Liver (tissue), 9 donors: Measurements from ENCODE around the gene CAMK2B. TPM values are rescaled to one million over a fixed set of nuclear protein-coding genes. Genes with fewer than 3 reads are reported as not detected.

Experiments
- DNase-seq: peaks from one replicate; pipeline ENCODE4 v3.0.0-alpha.2; 2017; ENCODE audit warnings: low spot score
- H3K27ac ChIP-seq, 2 donors: one replicate each; pipeline ENCODE4 v1.7.0; 2013; ENCODE audit warnings: inconsistent platforms in 2 of 2, low read length in 2 of 2, control low read depth in 1 of 2, low read depth in 1 of 2, mild to moderate bottlenecking in 1 of 2
- H3K27me3 ChIP-seq, 4 donors: one replicate each; pipeline versions ENCODE4 v1.6.1 to v1.7.0; 2013; ENCODE audit warnings: low read length in 3 of 4, inconsistent platforms in 1 of 4, mild to moderate bottlenecking in 1 of 4, moderate library complexity in 1 of 4; ENCODE audit not compliant: control insufficient read depth in 4 of 4, insufficient read depth in 4 of 4
- H3K36me3 ChIP-seq, 4 donors: one replicate each; pipeline versions ENCODE4 v1.6.1 to v1.7.0; 2013; ENCODE audit warnings: low read length in 3 of 4, mild to moderate bottlenecking in 3 of 4, low read depth in 1 of 4, moderate library complexity in 1 of 4; ENCODE audit not compliant: control insufficient read depth in 4 of 4, insufficient read depth in 3 of 4
- H3K4me1 ChIP-seq, 4 donors: one replicate each; pipeline versions ENCODE4 v1.6.1 to v1.7.0; 2013; ENCODE audit warnings: low read length in 3 of 4, mild to moderate bottlenecking in 3 of 4, moderate library complexity in 1 of 4; ENCODE audit not compliant: control insufficient read depth in 4 of 4, insufficient read depth in 4 of 4
- H3K4me3 ChIP-seq, 3 donors: one replicate each; pipeline versions ENCODE4 v1.6.1 to v1.7.0; 2013; ENCODE audit warnings: low read length in 3 of 3, control low read depth in 1 of 3, low read depth in 1 of 3, mild to moderate bottlenecking in 1 of 3
- H3K9ac ChIP-seq, 2 donors: one replicate each; pipeline ENCODE4 v1.7.0; 2013; ENCODE audit warnings: low read length in 2 of 2, mild to moderate bottlenecking in 2 of 2, moderate library complexity in 2 of 2, control low read depth in 1 of 2, low read depth in 1 of 2
- H3K9me3 ChIP-seq, 4 donors: one replicate each; pipeline versions ENCODE4 v1.6.1 to v1.7.0; 2013; ENCODE audit warnings: low read length in 3 of 4; ENCODE audit not compliant: control insufficient read depth in 4 of 4
- EGR1 ChIP-seq, 2 donors: IDR thresholded peaks; 2 replicates each; pipeline ENCODE4 v1.6.1; 2016 to 2018; ENCODE audit warnings: antibody characterized with exemption in 2 of 2, low read depth in 2 of 2
- FOXA1 ChIP-seq: IDR thresholded peaks from 2 replicates; pipeline ENCODE4 v1.6.1; 2016; ENCODE audit warnings: antibody characterized with exemption
- FOXA2 ChIP-seq: IDR thresholded peaks from 2 replicates; pipeline ENCODE4 v1.6.1; 2016; ENCODE audit warnings: antibody characterized with exemption
- GABPA ChIP-seq, 2 donors: IDR thresholded peaks in 1 of 2; conservative IDR thresholded peaks in 1 of 2; 2 replicates each; pipeline ENCODE4 v1.6.1; 2016; ENCODE audit warnings: antibody characterized with exemption in 2 of 2, mild to moderate bottlenecking in 1 of 2, moderate library complexity in 1 of 2
- HNF4A ChIP-seq, 2 donors: conservative IDR thresholded peaks; 2 replicates each; pipeline ENCODE4 v1.6.1; 2016; ENCODE audit warnings: antibody characterized with exemption in 2 of 2, mild to moderate bottlenecking in 2 of 2
- HNF4G ChIP-seq: IDR thresholded peaks from 2 replicates; pipeline ENCODE4 v1.6.1; 2016; ENCODE audit warnings: antibody characterized with exemption
- JUND ChIP-seq, 2 donors: IDR thresholded peaks; 2 replicates each; pipeline ENCODE4 v1.6.1; 2016; ENCODE audit warnings: antibody characterized with exemption in 2 of 2
- NR2F2 ChIP-seq: IDR thresholded peaks from 2 replicates; pipeline ENCODE4 v1.6.1; 2016; ENCODE audit warnings: antibody characterized with exemption
- RAD21 ChIP-seq, 2 donors: IDR thresholded peaks; 2 replicates each; pipeline ENCODE4 v1.6.1; 2016; ENCODE audit warnings: antibody characterized with exemption in 2 of 2, mild to moderate bottlenecking in 2 of 2
- RXRA ChIP-seq, 2 donors: IDR thresholded peaks; 2 replicates each; pipeline ENCODE4 v1.6.1; 2017 to 2018; ENCODE audit warnings: antibody characterized with exemption in 2 of 2, mild to moderate bottlenecking in 1 of 2
- SP1 ChIP-seq: IDR thresholded peaks from 2 replicates; pipeline ENCODE4 v1.6.1; 2018; ENCODE audit warnings: antibody characterized with exemption, mild to moderate bottlenecking
- TAF1 ChIP-seq: conservative IDR thresholded peaks from 2 replicates; pipeline ENCODE4 v1.6.1; 2016; ENCODE audit warnings: antibody characterized with exemption, mild to moderate bottlenecking
- YY1 ChIP-seq: IDR thresholded peaks from 2 replicates; pipeline ENCODE4 v1.6.1; 2016; ENCODE audit warnings: antibody characterized with exemption, mild to moderate bottlenecking
- WGBS: extraction: QIAGEN DNeasy Blood & Tissue Kit; methylation state at CpG from one replicate; pipeline ENCODE4 v1.1.7; 2013; 5-methylcytosine and 5-hydroxymethylcytosine counted together
- polyA plus RNA-seq, 2 donors: library from polyadenylated mRNA; stranded (reverse) in 1 of 2; unstranded in 1 of 2; fragments of 200-250 nt in 1 of 2; fragments of >200 nt in 1 of 2; fragmentation: Nextera tagmentation in 1 of 2; extraction: Ambion mirVana in 1 of 2; gene quantifications; one replicate each; pipeline versions ENCODE4 v1.2.1 to v1.2.3, GENCODE V29; 2013 to 2015
- total RNA-seq, 2 donors: library from RNA; depleted of rRNA; stranded (reverse); fragments of >200 nt; gene quantifications; one replicate each; pipeline ENCODE4 v1.2.3, GENCODE V29; 2014
- TF ChIP-seq, protein P1 (sequence below): IDR thresholded peaks from 2 replicates; pipeline ENCODE4 v1.6.1; 2016; ENCODE audit warnings: antibody characterized with exemption
- TF ChIP-seq, protein P2 (sequence below): IDR thresholded peaks from 2 replicates; pipeline ENCODE4 v1.6.1; 2016; ENCODE audit warnings: antibody characterized with exemption
- TF ChIP-seq, protein P3 (sequence below): IDR thresholded peaks from 2 replicates; pipeline ENCODE4 v1.6.1; 2016; ENCODE audit warnings: antibody characterized with exemption
- TF ChIP-seq, protein P4 (sequence below): fragments of 150-350 bp; IDR thresholded peaks from 2 replicates; pipeline ENCODE4 v1.5.1; 2017; ENCODE audit warnings: improper control_type of control experiment, low read depth, low read length; ENCODE audit not compliant: missing input control
- TF ChIP-seq, protein P5 (sequence below): IDR thresholded peaks from 2 replicates; pipeline ENCODE4 v1.6.1; 2016; ENCODE audit warnings: antibody characterized with exemption, mild to moderate bottlenecking
- donor health status: healthy.
- donor health status: healthy.
- donor health status: healthy.
- donor health status: healthy.
- donor health status: healthy.

Gene CAMK2B
- total and polyA plus RNA-seq, 4 donors: 2.1 to 3.3 (median 2.2) TPM; not detected in 1

DNA sequence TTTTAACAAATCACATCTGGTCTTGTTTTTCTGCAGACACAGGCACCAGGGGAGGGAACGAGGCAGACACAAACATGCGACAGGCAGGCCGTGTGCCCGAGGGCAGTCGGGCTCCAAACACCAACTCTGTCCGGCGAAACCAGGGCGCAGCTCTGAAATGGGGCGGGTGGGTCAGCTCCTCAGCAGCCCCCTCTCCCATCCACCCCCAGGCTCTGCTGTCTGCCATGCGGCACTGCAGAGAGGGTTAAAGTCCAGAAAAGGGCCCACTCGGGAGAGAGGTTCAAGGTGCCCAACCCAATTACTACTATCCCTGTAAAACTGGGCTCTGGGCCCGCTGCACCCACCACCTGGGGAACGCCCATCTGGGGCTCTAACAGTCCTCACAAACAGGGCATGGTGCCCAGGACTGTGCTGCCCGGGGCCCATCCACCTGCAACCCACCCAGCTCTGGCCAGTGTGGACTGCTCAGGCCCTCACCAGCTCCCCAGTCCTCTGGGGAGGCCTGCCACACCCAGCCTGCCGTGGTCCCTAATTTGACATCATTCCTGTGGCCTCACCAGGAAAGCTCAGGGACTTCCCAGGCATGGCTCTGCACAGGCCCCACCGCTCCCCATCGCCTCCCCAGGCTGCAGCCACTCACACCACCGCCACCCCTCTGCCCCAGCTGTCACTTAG is 105.9 kb downstream of the CAMK2B start:
- DNase-seq: no peak
- Histone ChIP-seq H3K4me3 (no peak overlapping the region), H3K27ac (no peak overlapping the region), H3K9me3 (no peaks in the 10 kb centered on the region), H3K9ac (no peak overlapping the region), H3K36me3 (no peaks in the 10 kb centered on the region), H3K4me1 (no peaks in the 10 kb centered on the region), H3K27me3 (no peaks in the 10 kb centered on the region)
- WGBS: 92% methylated on average over 18 of the region's 18 CpGs
- TF ChIP-seq GABPA (IDR thresholded peaks at IDR 0.05 in 1 of 2, conservative IDR thresholded peaks at IDR 0.05 in 1 of 2) (no peak), SP1 (no peak), HNF4G (no peak), RAD21 (IDR thresholded peaks at IDR 0.05) (no peak), NR2F2 (no peak), JUND (IDR thresholded peaks at IDR 0.05) (no peak), HNF4A (conservative IDR thresholded peaks at IDR 0.05) (no peak), TAF1 (no peak), FOXA2 (no peak), RXRA (IDR thresholded peaks at IDR 0.05) (no peak), FOXA1 (no peak), EGR1 (IDR thresholded peaks at IDR 0.05; ENCODE audit: low read depth in 2 of 2) (no peak), YY1 (no peak)
- TF ChIP-seq, protein P1, sequence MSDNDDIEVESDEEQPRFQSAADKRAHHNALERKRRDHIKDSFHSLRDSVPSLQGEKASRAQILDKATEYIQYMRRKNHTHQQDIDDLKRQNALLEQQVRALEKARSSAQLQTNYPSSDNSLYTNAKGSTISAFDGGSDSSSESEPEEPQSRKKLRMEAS: no peak
- TF ChIP-seq, protein P2, sequence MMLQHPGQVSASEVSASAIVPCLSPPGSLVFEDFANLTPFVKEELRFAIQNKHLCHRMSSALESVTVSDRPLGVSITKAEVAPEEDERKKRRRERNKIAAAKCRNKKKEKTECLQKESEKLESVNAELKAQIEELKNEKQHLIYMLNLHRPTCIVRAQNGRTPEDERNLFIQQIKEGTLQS: no peak
- TF ChIP-seq, protein P3, sequence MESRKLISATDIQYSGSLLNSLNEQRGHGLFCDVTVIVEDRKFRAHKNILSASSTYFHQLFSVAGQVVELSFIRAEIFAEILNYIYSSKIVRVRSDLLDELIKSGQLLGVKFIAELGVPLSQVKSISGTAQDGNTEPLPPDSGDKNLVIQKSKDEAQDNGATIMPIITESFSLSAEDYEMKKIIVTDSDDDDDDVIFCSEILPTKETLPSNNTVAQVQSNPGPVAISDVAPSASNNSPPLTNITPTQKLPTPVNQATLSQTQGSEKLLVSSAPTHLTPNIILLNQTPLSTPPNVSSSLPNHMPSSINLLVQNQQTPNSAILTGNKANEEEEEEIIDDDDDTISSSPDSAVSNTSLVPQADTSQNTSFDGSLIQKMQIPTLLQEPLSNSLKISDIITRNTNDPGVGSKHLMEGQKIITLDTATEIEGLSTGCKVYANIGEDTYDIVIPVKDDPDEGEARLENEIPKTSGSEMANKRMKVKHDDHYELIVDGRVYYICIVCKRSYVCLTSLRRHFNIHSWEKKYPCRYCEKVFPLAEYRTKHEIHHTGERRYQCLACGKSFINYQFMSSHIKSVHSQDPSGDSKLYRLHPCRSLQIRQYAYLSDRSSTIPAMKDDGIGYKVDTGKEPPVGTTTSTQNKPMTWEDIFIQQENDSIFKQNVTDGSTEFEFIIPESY: no peak
- TF ChIP-seq, protein P4, sequence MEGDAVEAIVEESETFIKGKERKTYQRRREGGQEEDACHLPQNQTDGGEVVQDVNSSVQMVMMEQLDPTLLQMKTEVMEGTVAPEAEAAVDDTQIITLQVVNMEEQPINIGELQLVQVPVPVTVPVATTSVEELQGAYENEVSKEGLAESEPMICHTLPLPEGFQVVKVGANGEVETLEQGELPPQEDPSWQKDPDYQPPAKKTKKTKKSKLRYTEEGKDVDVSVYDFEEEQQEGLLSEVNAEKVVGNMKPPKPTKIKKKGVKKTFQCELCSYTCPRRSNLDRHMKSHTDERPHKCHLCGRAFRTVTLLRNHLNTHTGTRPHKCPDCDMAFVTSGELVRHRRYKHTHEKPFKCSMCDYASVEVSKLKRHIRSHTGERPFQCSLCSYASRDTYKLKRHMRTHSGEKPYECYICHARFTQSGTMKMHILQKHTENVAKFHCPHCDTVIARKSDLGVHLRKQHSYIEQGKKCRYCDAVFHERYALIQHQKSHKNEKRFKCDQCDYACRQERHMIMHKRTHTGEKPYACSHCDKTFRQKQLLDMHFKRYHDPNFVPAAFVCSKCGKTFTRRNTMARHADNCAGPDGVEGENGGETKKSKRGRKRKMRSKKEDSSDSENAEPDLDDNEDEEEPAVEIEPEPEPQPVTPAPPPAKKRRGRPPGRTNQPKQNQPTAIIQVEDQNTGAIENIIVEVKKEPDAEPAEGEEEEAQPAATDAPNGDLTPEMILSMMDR: no peak
- TF ChIP-seq, protein P5, sequence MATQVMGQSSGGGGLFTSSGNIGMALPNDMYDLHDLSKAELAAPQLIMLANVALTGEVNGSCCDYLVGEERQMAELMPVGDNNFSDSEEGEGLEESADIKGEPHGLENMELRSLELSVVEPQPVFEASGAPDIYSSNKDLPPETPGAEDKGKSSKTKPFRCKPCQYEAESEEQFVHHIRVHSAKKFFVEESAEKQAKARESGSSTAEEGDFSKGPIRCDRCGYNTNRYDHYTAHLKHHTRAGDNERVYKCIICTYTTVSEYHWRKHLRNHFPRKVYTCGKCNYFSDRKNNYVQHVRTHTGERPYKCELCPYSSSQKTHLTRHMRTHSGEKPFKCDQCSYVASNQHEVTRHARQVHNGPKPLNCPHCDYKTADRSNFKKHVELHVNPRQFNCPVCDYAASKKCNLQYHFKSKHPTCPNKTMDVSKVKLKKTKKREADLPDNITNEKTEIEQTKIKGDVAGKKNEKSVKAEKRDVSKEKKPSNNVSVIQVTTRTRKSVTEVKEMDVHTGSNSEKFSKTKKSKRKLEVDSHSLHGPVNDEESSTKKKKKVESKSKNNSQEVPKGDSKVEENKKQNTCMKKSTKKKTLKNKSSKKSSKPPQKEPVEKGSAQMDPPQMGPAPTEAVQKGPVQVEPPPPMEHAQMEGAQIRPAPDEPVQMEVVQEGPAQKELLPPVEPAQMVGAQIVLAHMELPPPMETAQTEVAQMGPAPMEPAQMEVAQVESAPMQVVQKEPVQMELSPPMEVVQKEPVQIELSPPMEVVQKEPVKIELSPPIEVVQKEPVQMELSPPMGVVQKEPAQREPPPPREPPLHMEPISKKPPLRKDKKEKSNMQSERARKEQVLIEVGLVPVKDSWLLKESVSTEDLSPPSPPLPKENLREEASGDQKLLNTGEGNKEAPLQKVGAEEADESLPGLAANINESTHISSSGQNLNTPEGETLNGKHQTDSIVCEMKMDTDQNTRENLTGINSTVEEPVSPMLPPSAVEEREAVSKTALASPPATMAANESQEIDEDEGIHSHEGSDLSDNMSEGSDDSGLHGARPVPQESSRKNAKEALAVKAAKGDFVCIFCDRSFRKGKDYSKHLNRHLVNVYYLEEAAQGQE: no peak
